CD4-positive, alpha-beta T cell treated with Interleukin-15 for 4 hours (primary cell): Measurements from ENCODE around the gene WASHC3.
A peak's percentile ranks its signal among the peaks of the same experiment; 100 is the strongest.
"Not testable (repeated sequence)": the region's sequence is repeated elsewhere in the genome, so short reads cannot be mapped to it uniquely, and the experiment has no call there.

Source experiments
- DNase-seq: peaks from one replicate; pipeline ENCODE4 v3.0.0-alpha.2; 2020; ENCODE audit warnings: low spot score

The WASHC3 gene

GRCh38 chr12:102061560-102062418, at the start of gene WASHC3:
WASHC3 (minus strand) TSS chr12:102061991; CDS start chr12:102061962, 29 bp downstream.
- DNase-seq: peak; percentile 94

GRCh38 chr12:102110782-102111181, 49.0 kb upstream of the WASHC3 start:
- DNase-seq: no peak

- no peak for DNase-seq
These were observed 46.2 kb upstream of the WASHC3 start for GRCh38 chr12:102107970-102108369.

- no peak for DNase-seq
These were observed 45.1 kb upstream of the WASHC3 start for GRCh38 chr12:102106905-102107304.

- no peak for DNase-seq
These were observed 35.1 kb upstream of the WASHC3 start for GRCh38 chr12:102096855-102097254.

GRCh38 chr12:102095677-102096263, 34.0 kb upstream of the WASHC3 start:
- DNase-seq: no peak

GRCh38 chr12:102093319-102093718, 31.5 kb upstream of the WASHC3 start:
- DNase-seq: no peak

GRCh38 chr12:102089228-102089835, 27.5 kb upstream of the WASHC3 start:
- not testable (repeated sequence) for DNase-seq

GRCh38 chr12:102080842-102081241, 19.1 kb upstream of the WASHC3 start:
- DNase-seq: no peak

- not testable (repeated sequence) for DNase-seq
These were observed 10.3 kb upstream of the WASHC3 start for GRCh38 chr12:102072092-102072491.

- no peak for DNase-seq
These were observed 7.9 kb upstream of the WASHC3 start for GRCh38 chr12:102069707-102070106.

GRCh38 chr12:102067574-102068258, 5.9 kb upstream of the WASHC3 start:
- DNase-seq: no peak

GRCh38 chr12:102064476-102064875, 2.7 kb upstream of the WASHC3 start:
- no peak for DNase-seq

GRCh38 chr12:102063069-102063468, 1.3 kb upstream of the WASHC3 start:
- DNase-seq: no peak

GRCh38 chr12:102062419-102062806, 622 bp upstream of the WASHC3 start:
- no peak for DNase-seq

GRCh38 chr12:102061096-102061559, 663 bp downstream of the WASHC3 start:
- DNase-seq: peak; percentile 30

- DNase-seq: peak; percentile 70
These were observed 2.4 kb downstream of the WASHC3 start for GRCh38 chr12:102059343-102059742.

- DNase-seq: no peak
These were observed 7.4 kb downstream of the WASHC3 start for GRCh38 chr12:102054345-102054744.

- DNase-seq: no peak
These were observed 8.8 kb downstream of the WASHC3 start for GRCh38 chr12:102053062-102053349.

- DNase-seq: no peak
These were observed 9.4 kb downstream of the WASHC3 start for GRCh38 chr12:102052192-102053061.

- DNase-seq: no peak
These were observed 10.3 kb downstream of the WASHC3 start for GRCh38 chr12:102051431-102051965.
